Dermis microvascular lymphatic vessel endothelial cell (primary cell): ENCODE results near the gene C11orf86. TPM values are rescaled to one million over a fixed set of nuclear protein-coding genes. Genes with fewer than 3 reads are reported as not detected.

ENCODE experiments used
- DNase-seq, 2 donors: peaks; one replicate each; pipeline versions ENCODE4 v3.0.0 to v3.0.0-alpha.2; 2010; ENCODE audit warnings: low read depth in 2 of 2
- total RNA-seq: library from RNA; depleted of rRNA; stranded (reverse); fragments of >200 nt; gene quantifications from 2 replicates; pipeline ENCODE4 v1.2.1, GENCODE V29; 2014

Gene C11orf86
- total RNA-seq, 1 donor from 2014 or later, result not detected

DNA sequence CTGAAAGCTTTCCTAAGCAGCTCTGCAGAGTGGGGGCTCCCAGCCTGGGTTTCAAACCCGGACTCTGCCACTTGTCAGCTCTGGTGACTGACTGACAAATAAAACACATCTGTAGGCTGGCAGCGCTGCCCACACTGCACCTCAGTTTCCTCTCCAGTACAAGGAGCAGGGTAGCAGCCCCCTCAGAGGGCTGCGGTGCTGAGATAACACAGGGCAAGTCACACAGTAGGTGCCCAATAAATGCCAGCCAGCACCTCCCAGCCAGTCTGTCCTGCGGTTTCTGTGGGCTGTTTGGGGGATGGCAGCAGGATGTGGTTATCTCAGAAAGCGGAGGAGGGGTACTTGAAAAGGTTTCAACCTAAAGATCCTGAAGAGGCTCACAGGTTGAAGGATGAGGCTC is 49.3 kb downstream of the C11orf86 start:
- no peak for DNase-seq

DNA sequence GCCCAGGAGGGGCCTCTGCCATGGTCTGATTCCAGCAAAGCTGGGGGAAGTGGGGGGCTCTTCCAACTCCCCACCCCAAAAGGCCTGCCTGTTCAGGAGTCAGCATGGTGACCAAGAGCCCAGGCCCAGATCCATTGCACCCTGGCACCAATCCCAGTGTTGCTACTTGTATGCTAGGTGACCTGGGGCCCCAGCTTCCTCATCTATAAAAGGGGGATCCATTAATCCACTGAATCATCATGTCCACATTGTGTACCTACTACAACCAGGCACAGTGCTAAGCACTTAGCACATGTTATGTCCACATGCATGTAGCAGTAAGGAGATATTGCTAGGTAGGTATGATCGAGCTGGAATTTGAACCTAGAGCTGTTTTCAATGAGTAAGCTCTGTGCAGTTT is 49.9 kb downstream of the C11orf86 start:
- DNase-seq, result no peak

DNA sequence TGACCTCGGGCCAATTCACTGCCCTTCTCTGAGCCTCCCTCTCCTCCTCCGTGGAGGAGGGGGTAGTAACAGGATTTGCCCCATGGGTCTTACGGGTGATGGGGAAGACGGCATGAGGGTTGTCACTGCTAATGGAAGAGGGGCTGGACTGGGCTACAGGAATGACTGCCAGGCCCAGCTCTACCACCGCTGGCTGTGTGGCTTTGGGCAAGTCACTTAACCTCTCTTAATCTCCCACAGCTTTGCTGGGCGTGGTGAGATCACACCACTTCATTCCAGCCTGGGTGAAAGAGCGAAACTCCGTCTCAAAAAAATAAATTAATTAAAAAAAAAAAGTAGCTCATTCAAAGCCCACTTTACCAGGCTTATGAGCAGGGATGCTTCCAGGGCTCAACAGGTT is 50.6 kb downstream of the C11orf86 start:
- no peak for DNase-seq

Other genes with a start within 250 kb of the C11orf86 start
- gene SPTBN2, start 246.1 kb upstream of the C11orf86 start, total RNA-seq, result 18.1 and 22.6 TPM in 2 replicates
- gene RCE1, start 131.9 kb upstream of the C11orf86 start, total RNA-seq, result 15.3 and 19.1 TPM in 2 replicates
- gene LRFN4, start 118.2 kb upstream of the C11orf86 start, total RNA-seq, result 17.1 and 21.1 TPM in 2 replicates
- 8.9 and 9.1 TPM in 2 replicates for gene PC, start 16.9 kb upstream of the C11orf86 start, total RNA-seq
- gene SYT12, start 47.8 kb downstream of the C11orf86 start, total RNA-seq, result under 0.01 TPM in 2 replicates
- 16.9 and 24.0 TPM in 2 replicates for gene RHOD, start 81.5 kb downstream of the C11orf86 start, total RNA-seq
- gene KDM2A, start 144.0 kb downstream of the C11orf86 start, total RNA-seq, result 28.1 and 35.7 TPM in 2 replicates